ENCODE results near the gene PLPPR2. TPM values are rescaled to one million over a fixed set of nuclear protein-coding genes. Genes with fewer than 3 reads are reported as not detected.
"Not testable (repeated sequence)": the region's sequence is repeated elsewhere in the genome, so short reads cannot be mapped to it uniquely, and the experiment has no call there.

The PLPPR2 gene
- total and polyA plus RNA-seq, 2 experiments from 2014 or later, result 25.9 to 41.7 TPM

DNA sequence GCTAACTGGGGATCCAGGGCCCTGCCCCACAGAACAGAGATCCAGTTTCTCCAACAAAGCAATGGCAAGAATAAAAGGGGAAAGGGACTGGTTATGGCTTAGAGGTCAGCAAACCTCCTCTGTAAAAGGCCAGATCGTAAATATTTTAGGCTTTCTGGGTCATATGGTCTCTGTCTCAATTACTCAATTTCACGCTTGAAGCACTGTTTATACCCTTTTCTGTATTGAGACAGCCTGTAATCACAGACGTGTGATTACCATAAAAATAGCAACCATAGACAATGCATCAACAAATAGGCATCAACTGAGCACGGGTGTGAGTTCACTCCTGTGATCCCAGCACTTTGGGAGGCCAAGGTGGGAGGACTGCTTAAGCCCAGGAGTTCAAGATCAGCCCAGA, 25.1 kb upstream of the PLPPR2 start:
- no peak for DNase-seq (ENCODE audit: low spot score)

DNA sequence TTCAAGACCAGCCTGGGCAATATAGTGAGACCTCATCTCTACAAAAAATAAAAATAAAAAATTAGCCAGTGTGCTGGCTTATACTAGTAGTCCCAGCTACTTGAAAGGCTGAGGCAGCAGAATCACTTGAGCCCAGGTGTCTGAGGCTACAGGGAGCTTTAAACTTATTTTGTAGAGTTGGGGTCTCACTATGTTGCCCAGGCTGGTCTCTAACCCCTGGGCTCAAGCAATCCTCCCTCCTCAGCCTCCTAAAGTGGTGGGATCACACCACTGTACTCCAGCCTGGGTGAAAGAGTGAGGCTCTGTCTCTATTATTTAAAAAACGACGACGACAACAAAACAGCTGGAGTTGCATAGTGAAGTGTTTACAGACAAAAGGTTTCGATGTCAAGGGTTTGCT, 23.7 kb upstream of the PLPPR2 start:
- Histone ChIP-seq H3K27me3 (no peaks in the 10 kb centered on the region), H3K4me2 (no peak overlapping the region), H4K20me1 (ENCODE audit: insufficient read depth, poor library complexity, severe bottlenecking) (no peaks in the 10 kb centered on the region), H3K9me2 (replicated peaks; ENCODE audit: insufficient read depth) (no peaks in the 10 kb centered on the region), H2AFZ (no peak overlapping the region), H3K4me3 (no peak overlapping the region), H3K9me3 (ENCODE audit: low read depth) (no peaks in the 10 kb centered on the region), H3K27ac (no peak overlapping the region), H3K36me3 (replicated peaks; ENCODE audit: insufficient read depth, low read depth) (no peaks in the 10 kb centered on the region), H3K4me1 (ENCODE audit: insufficient read depth) (no peaks in the 10 kb centered on the region), H3K79me2 (peaks cover 17% of the 10 kb centered on the region)
- DNase-seq (ENCODE audit: low spot score), result no peak
- no peak for TF ChIP-seq EZH2phosphoT487 (IDR thresholded peaks at IDR 0.05; ENCODE audit: low read depth, severe bottlenecking, unreplicated experiment)
- TF ChIP-seq EZH2 (IDR thresholded peaks at IDR 0.05; ENCODE audit: borderline replicate concordance), result no peak
- TF ChIP-seq, protein P1, sequence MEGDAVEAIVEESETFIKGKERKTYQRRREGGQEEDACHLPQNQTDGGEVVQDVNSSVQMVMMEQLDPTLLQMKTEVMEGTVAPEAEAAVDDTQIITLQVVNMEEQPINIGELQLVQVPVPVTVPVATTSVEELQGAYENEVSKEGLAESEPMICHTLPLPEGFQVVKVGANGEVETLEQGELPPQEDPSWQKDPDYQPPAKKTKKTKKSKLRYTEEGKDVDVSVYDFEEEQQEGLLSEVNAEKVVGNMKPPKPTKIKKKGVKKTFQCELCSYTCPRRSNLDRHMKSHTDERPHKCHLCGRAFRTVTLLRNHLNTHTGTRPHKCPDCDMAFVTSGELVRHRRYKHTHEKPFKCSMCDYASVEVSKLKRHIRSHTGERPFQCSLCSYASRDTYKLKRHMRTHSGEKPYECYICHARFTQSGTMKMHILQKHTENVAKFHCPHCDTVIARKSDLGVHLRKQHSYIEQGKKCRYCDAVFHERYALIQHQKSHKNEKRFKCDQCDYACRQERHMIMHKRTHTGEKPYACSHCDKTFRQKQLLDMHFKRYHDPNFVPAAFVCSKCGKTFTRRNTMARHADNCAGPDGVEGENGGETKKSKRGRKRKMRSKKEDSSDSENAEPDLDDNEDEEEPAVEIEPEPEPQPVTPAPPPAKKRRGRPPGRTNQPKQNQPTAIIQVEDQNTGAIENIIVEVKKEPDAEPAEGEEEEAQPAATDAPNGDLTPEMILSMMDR (IDR thresholded peaks at IDR 0.05; ENCODE audit: poor library complexity), result no peak
- 95% methylated on average over 4 of the region's 4 CpGs for WGBS (ENCODE audit: low lambda C conversion rate, missing lambda C conversion rate)

More for the DNA sequence above, 25.1 kb upstream of the PLPPR2 start:
- no peaks in the 10 kb centered on the region for H3K27me3 ChIP-seq
- WGBS (ENCODE audit: low lambda C conversion rate, missing lambda C conversion rate), result 79% methylated on average over 4 of the region's 4 CpGs
- no peaks in the 10 kb centered on the region for H4K20me1 ChIP-seq (ENCODE audit: insufficient read depth, poor library complexity, severe bottlenecking)
- no peaks in the 10 kb centered on the region for H3K4me1 ChIP-seq (ENCODE audit: insufficient read depth)
- peaks cover 4% of the 10 kb centered on the region for H3K79me2 ChIP-seq
- H3K9me2 ChIP-seq (replicated peaks; ENCODE audit: insufficient read depth), result no peaks in the 10 kb centered on the region
- H3K36me3 ChIP-seq (replicated peaks; ENCODE audit: insufficient read depth, low read depth), result no peaks in the 10 kb centered on the region
- H2AFZ ChIP-seq, result no peak overlapping the region
- no peak overlapping the region for H3K27ac ChIP-seq
- H3K4me2 ChIP-seq, result no peak overlapping the region
- TF ChIP-seq EZH2 (IDR thresholded peaks at IDR 0.05; ENCODE audit: borderline replicate concordance), result no peak
- TF ChIP-seq, protein P1 (IDR thresholded peaks at IDR 0.05; ENCODE audit: poor library complexity), result no peak
- no peak for TF ChIP-seq EZH2phosphoT487 (IDR thresholded peaks at IDR 0.05; ENCODE audit: low read depth, severe bottlenecking, unreplicated experiment)
- no peak overlapping the region for H3K4me3 ChIP-seq
- no peaks in the 10 kb centered on the region for H3K9me3 ChIP-seq (ENCODE audit: low read depth)

DNA sequence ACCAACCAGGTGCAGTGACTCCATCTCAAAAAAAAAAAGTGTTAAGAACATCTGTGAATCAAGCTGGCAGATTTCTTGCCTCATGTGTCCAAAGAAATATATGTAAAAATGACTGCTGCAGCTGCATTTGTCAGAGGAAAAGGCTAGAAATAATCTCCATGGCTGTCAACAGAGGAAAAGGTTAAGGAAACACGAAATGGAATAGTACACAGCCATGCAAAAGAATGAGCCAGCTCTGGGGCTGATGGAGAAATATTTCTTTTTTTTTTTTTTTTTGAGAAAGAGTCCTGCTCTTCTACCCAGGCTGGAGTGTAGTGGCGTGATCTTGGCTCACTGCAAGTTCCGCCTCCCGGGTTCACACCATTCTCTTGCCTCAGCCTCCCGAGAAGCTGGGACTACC, 22.4 kb upstream of the PLPPR2 start:
- Histone ChIP-seq H3K4me3 (no peak overlapping the region), H3K9me2 (replicated peaks; ENCODE audit: insufficient read depth) (no peaks in the 10 kb centered on the region), H3K79me2 (peaks cover 28% of the 10 kb centered on the region), H3K4me2 (no peak overlapping the region), H3K9me3 (ENCODE audit: low read depth) (no peaks in the 10 kb centered on the region), H3K27me3 (no peaks in the 10 kb centered on the region), H4K20me1 (ENCODE audit: insufficient read depth, poor library complexity, severe bottlenecking) (peaks cover 4% of the 10 kb centered on the region), H3K4me1 (ENCODE audit: insufficient read depth) (no peaks in the 10 kb centered on the region), H2AFZ (no peak overlapping the region), H3K36me3 (replicated peaks; ENCODE audit: insufficient read depth, low read depth) (no peaks in the 10 kb centered on the region), H3K27ac (no peak overlapping the region)
- WGBS (ENCODE audit: low lambda C conversion rate, missing lambda C conversion rate), result 87% methylated on average over 5 of the region's 5 CpGs
- TF ChIP-seq EZH2 (IDR thresholded peaks at IDR 0.05; ENCODE audit: borderline replicate concordance) (no peak), EZH2phosphoT487 (IDR thresholded peaks at IDR 0.05; ENCODE audit: low read depth, severe bottlenecking, unreplicated experiment) (no peak)
- TF ChIP-seq, protein P1 (IDR thresholded peaks at IDR 0.05; ENCODE audit: poor library complexity), result no peak
- DNase-seq (ENCODE audit: low spot score), result no peak

DNA sequence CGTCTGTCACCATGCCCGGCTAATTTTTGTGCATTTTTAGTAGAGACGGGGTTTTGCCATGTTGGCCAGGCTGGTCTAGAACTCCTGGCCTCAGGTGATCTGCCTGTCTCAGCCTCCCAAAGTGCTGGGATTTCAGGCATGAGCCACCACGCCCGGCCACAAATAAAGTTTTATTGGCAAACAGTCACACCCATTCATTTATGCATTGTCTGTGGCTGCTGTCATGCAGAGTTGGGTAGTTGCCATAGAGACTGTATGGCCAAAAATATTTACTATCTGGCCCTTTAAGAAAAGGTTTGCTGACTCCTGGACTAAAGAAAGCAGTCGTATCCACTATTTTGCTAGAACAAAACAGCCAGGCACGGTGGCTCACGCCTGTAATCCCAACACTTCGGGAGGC, 21.4 kb upstream of the PLPPR2 start:
- H3K9me3 ChIP-seq (ENCODE audit: low read depth); DNase-seq (ENCODE audit: low spot score); H3K4me3 ChIP-seq; H3K27me3 ChIP-seq; H3K36me3 ChIP-seq (replicated peaks; ENCODE audit: insufficient read depth, low read depth); H3K4me1 ChIP-seq (ENCODE audit: insufficient read depth); H3K27ac ChIP-seq; H4K20me1 ChIP-seq (ENCODE audit: insufficient read depth, poor library complexity, severe bottlenecking); H2AFZ ChIP-seq; H3K4me2 ChIP-seq; H3K9me2 ChIP-seq (replicated peaks; ENCODE audit: insufficient read depth): not testable (repeated sequence)
- peaks cover 32% of the 10 kb centered on the region for H3K79me2 ChIP-seq
- 88% methylated on average over 9 of the region's 9 CpGs for WGBS (ENCODE audit: low lambda C conversion rate, missing lambda C conversion rate)

All from hepatocyte (in vitro differentiated cells).